NCI-H1694 (cell line): ENCODE data around the gene PAX8.
A peak's percentile ranks its signal among the peaks of the same experiment; 100 is the strongest.

ENCODE experiments used
- DNase-seq: peaks from one replicate; lab custom pipeline; 2025; lab: John Stamatoyannopoulos, UW

The PAX8 gene

GRCh38 chr2:113202305-113203216 is 76.2 kb downstream of the PAX8 start:
- DNase-seq = no peak

- no peak for DNase-seq
Observed at GRCh38 chr2:113201496-113202304, 77.0 kb downstream of the PAX8 start.

GRCh38 chr2:113200736-113201490 is 77.8 kb downstream of the PAX8 start:
- DNase-seq = no peak

- DNase-seq = no peak
Observed at GRCh38 chr2:113200236-113200635, 78.5 kb downstream of the PAX8 start.

- peak; percentile 51 for DNase-seq
Observed at GRCh38 chr2:113198790-113199612, 79.7 kb downstream of the PAX8 start.

GRCh38 chr2:113198048-113198789 is 80.5 kb downstream of the PAX8 start:
- no peak for DNase-seq

GRCh38 chr2:113197347-113198047 is 81.2 kb downstream of the PAX8 start:
- DNase-seq = no peak

GRCh38 chr2:113196839-113197238 is 81.9 kb downstream of the PAX8 start:
- no peak for DNase-seq

GRCh38 chr2:113195923-113196501 is 82.7 kb downstream of the PAX8 start:
- no peak for DNase-seq

GRCh38 chr2:113192459-113193100 is 86.1 kb downstream of the PAX8 start:
- DNase-seq = no peak

GRCh38 chr2:113190871-113191270 is 87.8 kb downstream of the PAX8 start:
- no peak for DNase-seq

- DNase-seq = no peak
Observed at GRCh38 chr2:113187771-113188170, 91.0 kb downstream of the PAX8 start.

GRCh38 chr2:113186433-113186796 is 92.3 kb downstream of the PAX8 start:
- no peak for DNase-seq

GRCh38 chr2:113185664-113186432 is 92.9 kb downstream of the PAX8 start:
- DNase-seq = no peak

GRCh38 chr2:113184531-113185230 is 94.0 kb downstream of the PAX8 start:
- DNase-seq = no peak

GRCh38 chr2:113183703-113184102 is 95.0 kb downstream of the PAX8 start:
- no peak for DNase-seq

GRCh38 chr2:113183264-113183663 is 95.5 kb downstream of the PAX8 start:
- DNase-seq = no peak
